Measurements from ENCODE around the gene CAPZA1. TPM values are rescaled to one million over a fixed set of nuclear protein-coding genes. Genes with fewer than 3 reads are reported as not detected.

The CAPZA1 gene
- total RNA-seq, 1 experiment from 2014 or later = 273 TPM

DNA sequence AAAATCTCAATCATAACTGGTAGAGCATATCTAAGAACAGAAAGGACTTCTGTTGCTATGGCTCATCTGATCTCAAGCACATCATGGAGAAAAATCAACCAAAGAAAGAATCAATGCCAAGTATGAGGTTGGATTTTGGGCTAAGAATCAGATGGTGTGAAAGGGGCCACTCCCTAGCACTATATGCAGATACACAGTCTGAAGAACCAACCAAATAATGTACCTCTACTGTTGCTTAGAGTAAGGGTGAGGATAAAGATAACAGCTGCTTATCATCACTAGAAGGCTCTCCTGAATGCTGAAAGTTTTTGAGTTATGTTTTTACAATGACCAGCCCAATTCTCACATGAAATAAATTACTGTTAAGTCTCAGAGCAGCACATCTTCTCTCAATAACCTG, 36.3 kb upstream of the CAPZA1 start:
- H3K27ac ChIP-seq (ENCODE audit: low read length) = no peak overlapping the region
- peaks cover 20% of the 10 kb centered on the region for H3K36me3 ChIP-seq (ENCODE audit: low read depth, low read length)
- TF ChIP-seq EZH2 (IDR thresholded peaks at IDR 0.05; ENCODE audit: low read length, unreplicated experiment) = no peak
- no peak for TF ChIP-seq EZH2phosphoT487 (IDR thresholded peaks at IDR 0.05; ENCODE audit: borderline replicate concordance, low read length)
- H3K4me3 ChIP-seq (ENCODE audit: low read length) = no peak overlapping the region
- DNase-seq (no peak), ATAC-seq (no peak)
- H2AFZ ChIP-seq (ENCODE audit: low read length) = no peak overlapping the region
- no peaks in the 10 kb centered on the region for H3F3A ChIP-seq (ENCODE audit: low read length, unreplicated experiment)
- no peak overlapping the region for H3K4me2 ChIP-seq (ENCODE audit: low read length)
- H3K79me2 ChIP-seq (ENCODE audit: low read length) = no peaks in the 10 kb centered on the region
- ChIA-PET POLR2A (ENCODE audit: unreplicated experiment) (interaction anchor here (0.6 kb wide), 1 partner anchor 54 kb away, joined by 4 read pairs; no protein-coding TSS in a partner anchor), CTCF (interaction anchor here (0.6 kb wide), 1 partner anchor 189 kb away, joined by 4 read pairs; no protein-coding TSS in a partner anchor)
- no peaks in the 10 kb centered on the region for H3K9me2 ChIP-seq (replicated peaks; ENCODE audit: low read length)
- peaks cover 7% of the 10 kb centered on the region for H3K9me3 ChIP-seq (ENCODE audit: low read length)
- no TSS peak for BruUV-seq (replicated peaks)
- H3K9ac ChIP-seq (ENCODE audit: low read length) = no peak overlapping the region
- no peaks in the 10 kb centered on the region for H3K27me3 ChIP-seq (ENCODE audit: low read length)
- intact Hi-C loops (cut with micrococcal nuclease) = no loop called here
- H3K4me1 ChIP-seq (ENCODE audit: insufficient read depth, low read length) = peaks cover 5% of the 10 kb centered on the region; the same call in 1 of the 2 replicates
- H4K20me1 ChIP-seq (ENCODE audit: low read length) = no peaks in the 10 kb centered on the region

DNA sequence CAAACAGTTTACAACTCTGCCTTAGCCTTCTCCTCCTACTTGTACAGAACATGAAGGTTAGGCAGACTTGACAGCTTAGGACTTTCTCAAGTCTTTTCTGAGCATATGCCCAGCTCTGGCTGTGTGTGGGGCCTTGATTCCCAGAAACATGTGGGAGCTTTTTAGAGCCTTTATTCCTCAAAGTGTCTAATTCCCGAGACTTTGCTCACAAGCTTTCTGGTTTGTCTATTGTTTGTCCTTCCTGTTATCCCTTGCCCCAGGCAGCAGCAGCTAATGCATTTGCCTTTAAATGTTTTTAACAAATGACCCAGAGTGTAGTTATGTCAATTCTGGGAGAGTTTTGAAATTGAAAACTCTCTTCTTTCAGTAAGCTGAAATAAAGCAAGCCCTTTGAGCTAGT, 29.9 kb upstream of the CAPZA1 start:
- ATAC-seq (no peak), DNase-seq (no peak)
- ChIA-PET POLR2A (ENCODE audit: unreplicated experiment) (no interaction called here), CTCF (no interaction called here)
- H3F3A ChIP-seq (ENCODE audit: low read length, unreplicated experiment) = no peaks in the 10 kb centered on the region
- H3K79me2 ChIP-seq (ENCODE audit: low read length) = no peaks in the 10 kb centered on the region
- no peak overlapping the region for H2AFZ ChIP-seq (ENCODE audit: low read length)
- TF ChIP-seq, protein P1, sequence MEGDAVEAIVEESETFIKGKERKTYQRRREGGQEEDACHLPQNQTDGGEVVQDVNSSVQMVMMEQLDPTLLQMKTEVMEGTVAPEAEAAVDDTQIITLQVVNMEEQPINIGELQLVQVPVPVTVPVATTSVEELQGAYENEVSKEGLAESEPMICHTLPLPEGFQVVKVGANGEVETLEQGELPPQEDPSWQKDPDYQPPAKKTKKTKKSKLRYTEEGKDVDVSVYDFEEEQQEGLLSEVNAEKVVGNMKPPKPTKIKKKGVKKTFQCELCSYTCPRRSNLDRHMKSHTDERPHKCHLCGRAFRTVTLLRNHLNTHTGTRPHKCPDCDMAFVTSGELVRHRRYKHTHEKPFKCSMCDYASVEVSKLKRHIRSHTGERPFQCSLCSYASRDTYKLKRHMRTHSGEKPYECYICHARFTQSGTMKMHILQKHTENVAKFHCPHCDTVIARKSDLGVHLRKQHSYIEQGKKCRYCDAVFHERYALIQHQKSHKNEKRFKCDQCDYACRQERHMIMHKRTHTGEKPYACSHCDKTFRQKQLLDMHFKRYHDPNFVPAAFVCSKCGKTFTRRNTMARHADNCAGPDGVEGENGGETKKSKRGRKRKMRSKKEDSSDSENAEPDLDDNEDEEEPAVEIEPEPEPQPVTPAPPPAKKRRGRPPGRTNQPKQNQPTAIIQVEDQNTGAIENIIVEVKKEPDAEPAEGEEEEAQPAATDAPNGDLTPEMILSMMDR (conservative IDR thresholded peaks at IDR 0.05; ENCODE audit: low read depth, low read length) = no peak
- TF ChIP-seq EZH2phosphoT487 (IDR thresholded peaks at IDR 0.05; ENCODE audit: borderline replicate concordance, low read length) = no peak
- TF ChIP-seq EZH2 (IDR thresholded peaks at IDR 0.05; ENCODE audit: low read length, unreplicated experiment) = no peak
- no peak overlapping the region for H3K27ac ChIP-seq (ENCODE audit: low read length)
- intact Hi-C loops (cut with micrococcal nuclease) = no loop called here
- no peak overlapping the region for H3K4me2 ChIP-seq (ENCODE audit: low read length)
- no peaks in the 10 kb centered on the region for H4K20me1 ChIP-seq (ENCODE audit: low read length)
- no peaks in the 10 kb centered on the region for H3K27me3 ChIP-seq (ENCODE audit: low read length)
- H3K9me2 ChIP-seq (replicated peaks; ENCODE audit: low read length) = no peaks in the 10 kb centered on the region
- H3K9ac ChIP-seq (ENCODE audit: low read length) = no peak overlapping the region
- BruUV-seq (replicated peaks) = no TSS peak
- peaks cover 37% of the 10 kb centered on the region for H3K36me3 ChIP-seq (ENCODE audit: low read depth, low read length)
- H3K4me1 ChIP-seq (ENCODE audit: insufficient read depth, low read length) = no peaks in the 10 kb centered on the region
- H3K9me3 ChIP-seq (ENCODE audit: low read length) = peaks cover 12% of the 10 kb centered on the region
- no peak overlapping the region for H3K4me3 ChIP-seq (ENCODE audit: low read length)

DNA sequence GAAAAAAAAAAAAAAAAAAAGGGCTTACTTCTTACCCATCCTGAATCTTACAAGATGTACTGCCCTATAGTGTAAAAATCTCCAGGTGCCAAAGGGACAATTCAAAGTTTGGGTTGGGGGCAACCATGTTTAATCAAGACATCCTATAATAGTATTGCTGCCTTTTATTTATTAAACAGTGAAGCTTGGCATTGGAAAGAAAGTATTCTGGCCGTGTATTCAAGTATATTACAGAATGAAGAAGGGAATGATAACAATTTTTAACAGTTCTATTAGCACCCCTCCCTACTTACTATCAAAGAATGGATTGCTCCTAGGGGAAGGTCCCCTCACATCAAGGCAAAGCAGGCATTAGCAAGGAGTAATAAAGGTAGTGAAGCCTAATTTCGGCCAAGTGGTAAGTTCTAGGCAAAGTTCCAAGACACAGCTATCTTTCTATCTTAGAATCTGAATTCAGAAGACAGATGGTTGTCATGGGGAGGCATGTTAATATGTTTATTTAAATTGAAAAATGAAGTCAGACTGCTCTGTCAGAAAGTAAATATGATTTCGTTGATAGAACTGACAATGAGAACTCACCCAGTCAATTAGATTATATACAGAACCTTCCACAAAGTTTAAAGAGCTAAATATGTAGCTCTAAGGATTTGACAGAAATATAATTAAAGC, 25.3 kb upstream of the CAPZA1 start:
- DNase-seq (peak; percentile 51), ATAC-seq (peak; percentile 40)
- H3K4me2 ChIP-seq (ENCODE audit: low read length) = no peak overlapping the region
- no TSS peak for BruUV-seq (replicated peaks)
- no peaks in the 10 kb centered on the region for H3K79me2 ChIP-seq (ENCODE audit: low read length)
- peaks cover 28% of the 10 kb centered on the region for H3K36me3 ChIP-seq (ENCODE audit: low read depth, low read length)
- no peak overlapping the region for H3K9ac ChIP-seq (ENCODE audit: low read length)
- H3K9me2 ChIP-seq (replicated peaks; ENCODE audit: low read length) = no peaks in the 10 kb centered on the region
- H4K20me1 ChIP-seq (ENCODE audit: low read length) = no peaks in the 10 kb centered on the region
- no peaks in the 10 kb centered on the region for H3K4me1 ChIP-seq (ENCODE audit: insufficient read depth, low read length)
- no peaks in the 10 kb centered on the region for H3F3A ChIP-seq (ENCODE audit: low read length, unreplicated experiment)
- ChIA-PET POLR2A (ENCODE audit: unreplicated experiment) (interaction anchor here (0.5 kb wide), 1 partner anchor 200 kb away, joined by 4 read pairs; no protein-coding TSS in a partner anchor), CTCF (interaction anchor here (0.6 kb wide), 1 partner anchor 121 kb away, joined by 3 read pairs; the partner anchor contains the start of gene PPM1J)
- H3K27me3 ChIP-seq (ENCODE audit: low read length) = no peaks in the 10 kb centered on the region
- H3K27ac ChIP-seq (ENCODE audit: low read length) = no peak overlapping the region
- H3K4me3 ChIP-seq (ENCODE audit: low read length) = no peak overlapping the region
- TF ChIP-seq EZH2phosphoT487 (IDR thresholded peaks at IDR 0.05; ENCODE audit: borderline replicate concordance, low read length) (no peak), EZH2 (IDR thresholded peaks at IDR 0.05; ENCODE audit: low read length, unreplicated experiment) (no peak)
- TF ChIP-seq, protein P1 (conservative IDR thresholded peaks at IDR 0.05; ENCODE audit: low read depth, low read length) = no peak
- no peaks in the 10 kb centered on the region for H3K9me3 ChIP-seq (ENCODE audit: low read length)
- intact Hi-C loops (cut with micrococcal nuclease) = no loop called here
- no peak overlapping the region for H2AFZ ChIP-seq (ENCODE audit: low read length)

All from PC-3 (cell line).